Measurements from ENCODE around the gene PLXND1.

PLXND1 gene

DNA sequence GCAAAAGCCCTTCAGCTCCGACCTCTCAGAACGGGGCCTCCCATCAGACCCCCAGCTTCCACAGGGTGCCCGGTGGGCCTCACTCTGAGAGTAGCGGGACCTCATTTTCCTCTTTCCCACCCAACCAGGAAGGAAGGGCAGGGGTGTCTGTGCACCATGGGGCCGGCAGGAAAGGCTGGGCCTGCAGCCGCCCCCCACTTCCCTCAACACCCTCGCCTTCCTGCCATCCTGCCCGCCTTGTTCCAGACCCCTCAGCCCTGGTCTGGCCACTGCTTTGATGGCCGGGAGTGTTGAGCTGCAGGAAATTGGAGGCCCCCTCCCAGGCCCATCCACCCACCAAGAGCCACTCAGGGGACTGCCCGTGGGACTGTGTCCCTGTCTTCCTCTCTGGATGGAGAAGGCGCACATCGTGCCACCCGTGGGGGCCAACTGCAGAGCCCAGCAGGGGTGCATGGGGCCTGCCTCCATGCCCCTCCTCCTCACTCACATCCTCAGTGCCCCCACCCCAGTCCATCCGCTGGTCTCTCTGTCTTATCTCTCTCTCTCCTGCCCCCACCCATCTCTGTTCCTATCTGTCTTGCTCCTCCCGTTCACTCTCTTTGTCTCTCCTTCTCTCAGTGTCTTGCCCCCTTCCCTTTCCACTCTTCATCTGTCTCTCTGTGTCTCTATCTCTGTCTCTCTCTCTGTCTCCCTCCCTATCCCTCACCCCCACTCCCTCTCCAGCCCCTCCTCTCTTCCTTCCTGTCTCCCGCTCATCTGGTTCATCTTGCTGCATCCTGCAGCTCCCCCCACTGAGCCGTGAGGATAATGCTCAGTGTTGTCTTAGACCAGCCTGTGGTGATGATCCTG is 1.8 kb upstream of the PLXND1 start:
- H3K4me3 ChIP-seq (ENCODE audit: low read depth, low read length), result no peak overlapping the region

DNA sequence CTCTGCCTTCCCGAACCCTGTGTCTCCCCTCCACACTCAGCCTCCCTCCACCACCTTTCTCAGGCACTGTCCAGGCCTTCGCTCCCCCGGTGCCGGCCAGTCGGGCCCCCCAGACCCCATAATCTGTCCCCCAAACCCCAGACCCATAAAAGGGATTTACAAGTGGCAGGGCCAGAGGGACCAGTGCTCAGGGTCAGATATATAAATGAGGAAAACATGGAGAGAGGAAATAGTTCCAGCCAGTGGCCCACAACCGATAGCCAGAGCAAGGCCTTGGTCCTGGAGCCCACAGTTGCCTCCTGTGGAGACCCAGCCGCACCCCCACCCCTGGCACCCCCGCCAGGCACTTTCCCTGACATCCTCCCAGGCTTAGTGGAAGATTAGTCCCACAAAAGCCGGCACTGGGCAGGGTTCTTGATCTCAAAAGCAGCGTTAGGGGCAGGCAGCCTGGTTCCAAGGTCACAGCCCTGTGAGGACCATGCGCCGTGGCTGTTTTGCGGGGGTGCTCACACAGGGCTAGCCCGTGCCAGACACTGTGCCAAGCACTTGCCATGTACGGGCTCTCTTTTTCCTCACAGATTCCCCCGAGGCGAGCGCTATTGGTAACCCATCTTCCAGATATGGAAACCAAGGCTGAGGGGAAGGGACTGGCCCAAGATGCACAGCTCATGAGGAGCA is 1.1 kb upstream of the PLXND1 start:
- H3K4me3 ChIP-seq (ENCODE audit: low read depth, low read length), result no peak overlapping the region
- TF ChIP-seq, protein P1, sequence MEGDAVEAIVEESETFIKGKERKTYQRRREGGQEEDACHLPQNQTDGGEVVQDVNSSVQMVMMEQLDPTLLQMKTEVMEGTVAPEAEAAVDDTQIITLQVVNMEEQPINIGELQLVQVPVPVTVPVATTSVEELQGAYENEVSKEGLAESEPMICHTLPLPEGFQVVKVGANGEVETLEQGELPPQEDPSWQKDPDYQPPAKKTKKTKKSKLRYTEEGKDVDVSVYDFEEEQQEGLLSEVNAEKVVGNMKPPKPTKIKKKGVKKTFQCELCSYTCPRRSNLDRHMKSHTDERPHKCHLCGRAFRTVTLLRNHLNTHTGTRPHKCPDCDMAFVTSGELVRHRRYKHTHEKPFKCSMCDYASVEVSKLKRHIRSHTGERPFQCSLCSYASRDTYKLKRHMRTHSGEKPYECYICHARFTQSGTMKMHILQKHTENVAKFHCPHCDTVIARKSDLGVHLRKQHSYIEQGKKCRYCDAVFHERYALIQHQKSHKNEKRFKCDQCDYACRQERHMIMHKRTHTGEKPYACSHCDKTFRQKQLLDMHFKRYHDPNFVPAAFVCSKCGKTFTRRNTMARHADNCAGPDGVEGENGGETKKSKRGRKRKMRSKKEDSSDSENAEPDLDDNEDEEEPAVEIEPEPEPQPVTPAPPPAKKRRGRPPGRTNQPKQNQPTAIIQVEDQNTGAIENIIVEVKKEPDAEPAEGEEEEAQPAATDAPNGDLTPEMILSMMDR (IDR thresholded peaks at IDR 0.05; ENCODE audit: borderline replicate concordance, insufficient read depth, low read depth, low read length), result no peak

More for the DNA sequence above, 1.8 kb upstream of the PLXND1 start:
- TF ChIP-seq, protein P1 (IDR thresholded peaks at IDR 0.05; ENCODE audit: borderline replicate concordance, insufficient read depth, low read depth, low read length), result no peak

DNA sequence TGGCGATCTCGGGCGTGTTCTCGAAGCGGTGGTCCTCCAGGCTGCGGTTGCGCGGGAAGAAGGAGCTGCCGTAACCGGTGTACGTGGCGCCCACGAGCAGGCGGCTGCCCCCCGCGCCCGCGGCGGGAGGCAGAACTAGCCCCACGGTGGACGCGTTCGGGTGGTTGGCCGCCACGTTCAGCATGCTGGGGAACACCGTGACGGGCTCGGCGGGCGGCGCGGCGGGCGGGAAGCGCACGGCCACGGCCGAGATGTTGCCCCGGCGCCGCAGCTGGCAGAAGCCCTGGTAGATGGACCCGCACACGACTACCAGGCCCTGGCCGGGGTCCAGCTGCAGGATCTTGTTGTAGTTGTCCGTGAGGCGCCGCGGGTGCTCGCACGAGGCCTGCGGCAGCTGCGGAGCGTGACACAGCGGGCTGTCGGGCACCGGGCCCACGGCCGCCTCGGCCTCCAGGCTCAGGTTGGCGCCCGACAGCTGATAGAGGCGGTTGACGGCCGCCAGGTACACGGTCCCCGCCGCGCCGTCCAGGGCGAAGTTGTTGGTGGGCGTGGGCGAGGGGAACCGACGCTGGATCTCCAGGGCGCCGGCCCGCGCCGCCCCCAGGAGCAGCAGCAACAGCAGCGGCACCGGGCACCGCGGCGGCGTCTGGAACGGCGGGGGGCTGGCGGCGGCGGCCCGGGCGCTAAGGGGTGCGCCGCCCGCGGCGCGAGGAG is 397 bp downstream of the PLXND1 start:
- no peak overlapping the region for H3K4me3 ChIP-seq (ENCODE audit: low read depth, low read length)
- TF ChIP-seq, protein P1 (IDR thresholded peaks at IDR 0.05; ENCODE audit: borderline replicate concordance, insufficient read depth, low read depth, low read length), result no peak

DNA sequence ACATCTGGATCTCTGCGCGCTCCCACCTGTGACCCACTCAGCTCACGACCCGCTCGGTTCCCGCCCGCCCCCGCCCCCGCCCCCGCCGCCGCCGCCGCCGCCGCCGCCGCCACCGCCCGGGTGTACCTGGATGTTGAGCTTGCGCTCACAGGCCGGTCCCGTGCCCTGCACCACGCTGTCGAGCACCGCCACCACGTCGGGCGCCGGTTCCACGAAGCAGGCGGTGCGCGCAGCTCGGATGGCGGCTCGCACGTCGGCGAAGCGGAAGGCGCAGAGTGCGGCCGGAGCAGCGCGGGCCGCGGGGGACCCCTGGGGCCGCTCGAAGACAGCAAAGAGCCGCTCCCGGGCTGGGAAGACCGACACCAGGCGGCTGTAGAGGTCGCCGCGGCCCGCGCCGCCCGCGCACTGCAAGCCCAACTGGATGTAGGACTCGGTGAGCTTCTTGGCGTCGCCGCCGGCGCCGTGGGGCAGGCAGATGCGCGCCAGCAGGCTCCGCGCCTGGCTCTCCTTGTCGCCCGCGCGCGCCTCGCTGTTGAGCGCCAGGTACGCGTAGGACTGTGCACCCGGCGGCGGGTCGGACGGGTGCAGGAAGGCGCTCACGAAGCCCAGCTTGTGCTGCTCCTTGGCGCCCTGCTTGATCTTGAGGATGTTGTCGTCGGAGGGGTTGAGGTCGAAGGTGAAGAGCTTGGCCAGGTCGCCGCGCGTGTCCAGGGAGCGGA is 1.1 kb downstream of the PLXND1 start:
- TF ChIP-seq, protein P1 (IDR thresholded peaks at IDR 0.05; ENCODE audit: borderline replicate concordance, insufficient read depth, low read depth, low read length), result no peak
- H3K4me3 ChIP-seq (ENCODE audit: low read depth, low read length), result no peak overlapping the region

DNA sequence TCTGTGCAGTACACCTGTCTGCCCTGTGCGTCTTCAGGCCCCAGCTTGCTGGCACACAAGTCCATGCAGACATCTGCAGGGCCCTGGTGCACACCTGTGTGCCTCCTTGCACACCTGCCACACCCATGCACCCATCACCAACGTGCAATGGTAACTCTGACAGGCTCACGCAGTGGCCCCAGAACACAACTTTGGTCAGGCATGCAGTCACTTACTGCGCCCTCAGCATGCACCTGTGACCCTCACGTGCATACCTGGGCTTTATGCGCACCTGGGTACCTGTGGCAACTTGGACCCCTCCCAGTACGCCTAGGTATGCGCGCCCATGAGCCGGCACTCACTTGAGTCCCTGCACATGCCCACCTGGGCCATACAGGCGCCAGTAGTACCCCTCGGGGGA is 1.7 kb downstream of the PLXND1 start:
- H3K4me3 ChIP-seq (ENCODE audit: low read depth, low read length), result no peak overlapping the region
- TF ChIP-seq, protein P1 (IDR thresholded peaks at IDR 0.05; ENCODE audit: borderline replicate concordance, insufficient read depth, low read depth, low read length), result no peak

DNA sequence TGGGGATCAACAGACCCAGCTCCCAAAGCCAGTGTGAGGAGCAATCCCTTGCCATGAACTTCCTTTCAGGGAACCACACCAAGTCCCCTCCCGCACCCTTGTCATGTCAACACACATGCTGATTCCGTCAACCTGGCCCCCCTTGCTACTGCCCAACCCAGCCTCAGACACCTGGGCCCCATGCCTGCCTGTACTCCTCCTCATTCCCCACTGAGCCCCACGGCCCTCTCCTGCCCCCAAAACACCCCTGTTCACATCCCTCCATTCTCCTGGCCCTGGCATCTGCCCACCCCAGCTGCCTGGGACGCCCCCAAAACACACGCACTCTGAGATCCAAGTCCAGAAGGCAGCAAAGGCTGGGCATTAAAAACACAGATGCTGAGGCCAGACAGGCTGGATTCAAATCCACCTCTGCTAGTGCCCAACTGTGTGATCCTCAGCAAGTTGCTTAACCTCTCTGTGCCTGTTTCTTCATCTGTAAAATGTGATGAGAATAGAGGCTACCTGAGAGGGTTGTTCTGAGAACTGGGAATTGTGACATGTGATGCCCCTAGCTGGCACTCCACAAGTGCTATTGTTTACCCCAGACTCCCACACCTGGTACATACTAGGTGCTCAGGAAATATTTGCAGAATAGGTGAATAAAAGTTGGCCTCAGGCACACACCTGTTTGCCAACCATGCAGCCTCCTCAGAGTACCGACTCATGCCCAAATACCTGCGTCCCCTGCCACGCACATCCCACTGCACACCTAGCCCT is 2.3 kb downstream of the PLXND1 start:
- H3K4me3 ChIP-seq (ENCODE audit: low read depth, low read length), result no peak overlapping the region

More for the DNA sequence above, 2.3 kb downstream of the PLXND1 start:
- TF ChIP-seq, protein P1 (IDR thresholded peaks at IDR 0.05; ENCODE audit: borderline replicate concordance, insufficient read depth, low read depth, low read length), result no peak

Measured in GM12875 (cell line).